Parathyroid adenoma (tissue), 2 donors: ENCODE measurements around the gene VENTX.

Experiments used
- H2AFZ ChIP-seq: fragments of 300-600 bp; sonication (generic); one replicate; pipeline ENCODE4 v1.7.0; 2017; ENCODE audit warnings: antibody characterized with exemption, mild to moderate bottlenecking
- H3K27ac ChIP-seq: fragments of 300-600 bp; sonication (generic); one replicate; pipeline ENCODE4 v1.7.0; 2017
- H3K27me3 ChIP-seq: fragments of 300-600 bp; sonication (generic); one replicate; pipeline ENCODE4 v1.7.0; 2017; ENCODE audit warnings: low read length; ENCODE audit not compliant: control insufficient read depth, insufficient read depth
- H3K36me3 ChIP-seq: fragments of 300-600 bp; sonication (generic); one replicate; pipeline ENCODE4 v1.7.0; 2017; ENCODE audit warnings: low read length; ENCODE audit not compliant: control insufficient read depth, insufficient read depth
- H3K4me1 ChIP-seq: fragments of 300-600 bp; sonication (generic); one replicate; pipeline ENCODE4 v1.7.0; 2017; ENCODE audit warnings: control low read depth
- H3K4me2 ChIP-seq: fragments of 300-600 bp; sonication (generic); one replicate; pipeline ENCODE4 v1.7.0; 2017; ENCODE audit warnings: low read length
- H3K4me3 ChIP-seq: fragments of 300-600 bp; sonication (generic); one replicate; pipeline ENCODE4 v1.7.0; 2017; ENCODE audit warnings: low read depth, low read length
- H3K79me2 ChIP-seq: fragments of 300-600 bp; sonication (generic); one replicate; pipeline ENCODE4 v1.7.0; 2017; ENCODE audit warnings: control low read depth
- H3K9ac ChIP-seq: fragments of 300-600 bp; sonication (generic); one replicate; pipeline ENCODE4 v1.7.0; 2017; ENCODE audit warnings: mild to moderate bottlenecking
- H3K9me3 ChIP-seq: fragments of 300-600 bp; sonication (generic); one replicate; pipeline ENCODE4 v1.7.0; 2017; ENCODE audit warnings: low read length; ENCODE audit not compliant: control insufficient read depth
- CTCF ChIP-seq: fragments of 300-600 bp; sonication (generic); IDR thresholded peaks from one replicate; pipeline ENCODE4 v1.7.0; 2017; ENCODE audit warnings: antibody characterized with exemption, mild to moderate bottlenecking
- donor health status: primary hyperparathyroidism.

The VENTX gene

GRCh38 chr10:133270204-133270603 is 32.5 kb downstream of the VENTX start:
- Histone ChIP-seq H3K4me3 (no peak overlapping the region), H3K4me1 (no peaks in the 10 kb centered on the region), H3K79me2 (no peaks in the 10 kb centered on the region), H3K9me3 (no peaks in the 10 kb centered on the region), H3K9ac (no peak overlapping the region), H2AFZ (no peak overlapping the region), H3K27ac (no peak overlapping the region), H3K27me3 (no peaks in the 10 kb centered on the region), H3K36me3 (no peaks in the 10 kb centered on the region), H3K4me2 (no peak overlapping the region)
- no peak for TF ChIP-seq CTCF

GRCh38 chr10:133270773-133271297 is 33.2 kb downstream of the VENTX start:
- TF ChIP-seq CTCF = no peak
- no peak overlapping the region for H2AFZ ChIP-seq
- no peak overlapping the region for H3K9ac ChIP-seq
- H3K27ac ChIP-seq = no peak overlapping the region
- H3K4me2 ChIP-seq = no peak overlapping the region
- no peaks in the 10 kb centered on the region for H3K9me3 ChIP-seq
- no peaks in the 10 kb centered on the region for H3K27me3 ChIP-seq
- H3K4me1 ChIP-seq = no peaks in the 10 kb centered on the region
- no peak overlapping the region for H3K4me3 ChIP-seq
- H3K36me3 ChIP-seq = no peaks in the 10 kb centered on the region
- H3K79me2 ChIP-seq = no peaks in the 10 kb centered on the region

- H3K4me3 ChIP-seq = no peak overlapping the region
- no peaks in the 10 kb centered on the region for H3K27me3 ChIP-seq
- H3K27ac ChIP-seq = no peak overlapping the region
- no peaks in the 10 kb centered on the region for H3K36me3 ChIP-seq
- no peaks in the 10 kb centered on the region for H3K79me2 ChIP-seq
- TF ChIP-seq CTCF = no peak
- H3K9ac ChIP-seq = no peak overlapping the region
- H2AFZ ChIP-seq = no peak overlapping the region
- H3K4me1 ChIP-seq = peaks cover 3% of the 10 kb centered on the region
- no peaks in the 10 kb centered on the region for H3K9me3 ChIP-seq
- H3K4me2 ChIP-seq = no peak overlapping the region
Measured at GRCh38 chr10:133271521-133272300, 34.1 kb downstream of the VENTX start.

- H3K79me2 ChIP-seq = no peaks in the 10 kb centered on the region
- peaks cover 3% of the 10 kb centered on the region for H3K4me1 ChIP-seq
- TF ChIP-seq CTCF = no peak
- no peaks in the 10 kb centered on the region for H3K9me3 ChIP-seq
- H3K36me3 ChIP-seq = no peaks in the 10 kb centered on the region
- no peak overlapping the region for H3K4me3 ChIP-seq
- H3K27ac ChIP-seq = no peak overlapping the region
- no peak overlapping the region for H2AFZ ChIP-seq
- no peak overlapping the region for H3K4me2 ChIP-seq
- H3K9ac ChIP-seq = no peak overlapping the region
- H3K27me3 ChIP-seq = no peaks in the 10 kb centered on the region
Measured at GRCh38 chr10:133272301-133272963, 34.8 kb downstream of the VENTX start.
